NCI-H2029 treated with DMSO at 0.1 percent for 48 hours (cell line): Measurements from ENCODE around the gene TRPV2.

ENCODE experiments used
- DNase-seq: peaks from one replicate; lab custom pipeline; 2025; lab: John Stamatoyannopoulos, UW

The TRPV2 gene

DNA sequence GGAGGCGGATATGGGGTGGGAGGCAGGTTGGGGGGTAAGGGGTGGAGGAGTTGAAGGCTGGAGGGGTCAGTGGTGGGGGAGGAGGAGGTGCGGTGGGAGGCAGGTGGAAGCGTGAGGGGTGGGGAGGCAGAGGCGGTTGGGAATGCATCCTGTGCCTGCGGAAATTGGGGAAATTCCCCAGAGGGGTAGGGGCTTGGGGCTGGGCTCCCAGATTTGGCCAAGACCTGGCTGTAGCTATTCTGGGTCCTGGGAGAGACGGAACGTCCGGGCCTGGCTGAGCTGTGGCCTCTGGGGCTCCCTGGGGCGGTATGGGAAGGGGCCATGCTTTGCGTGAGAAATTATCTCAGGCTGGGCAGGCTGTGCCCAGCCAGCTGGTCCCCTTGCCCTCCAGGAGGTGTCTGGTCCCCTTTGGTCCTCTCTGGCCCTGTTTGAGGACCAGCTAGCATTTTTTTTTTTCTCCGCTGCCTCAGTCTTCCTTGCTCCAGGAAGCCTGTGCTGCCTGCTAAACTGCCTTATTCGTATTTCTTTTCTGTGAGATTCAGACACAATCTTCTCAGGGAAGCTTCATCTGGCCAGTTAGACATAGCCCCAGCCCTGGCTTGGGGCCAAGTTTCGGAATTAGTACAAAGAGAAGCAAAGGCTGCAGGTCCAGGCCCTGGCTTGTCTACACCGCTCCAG is 7.3 kb upstream of the TRPV2 start:
- DNase-seq = no peak

DNA sequence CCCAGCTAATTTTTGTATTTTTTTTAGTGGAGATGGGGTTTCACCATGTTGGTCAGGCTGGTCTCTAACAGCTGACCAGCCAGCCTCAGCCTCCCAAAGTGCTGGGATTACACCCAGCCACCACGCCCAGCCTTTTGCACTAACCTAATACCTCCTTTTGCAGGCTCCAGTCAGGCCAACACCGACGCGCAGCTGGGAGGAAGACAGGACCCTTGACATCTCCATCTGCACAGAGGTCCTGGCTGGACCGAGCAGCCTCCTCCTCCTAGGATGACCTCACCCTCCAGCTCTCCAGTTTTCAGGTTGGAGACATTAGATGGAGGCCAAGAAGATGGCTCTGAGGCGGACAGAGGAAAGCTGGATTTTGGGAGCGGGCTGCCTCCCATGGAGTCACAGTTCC is 2.0 kb downstream of the TRPV2 start:
- no peak for DNase-seq

DNA sequence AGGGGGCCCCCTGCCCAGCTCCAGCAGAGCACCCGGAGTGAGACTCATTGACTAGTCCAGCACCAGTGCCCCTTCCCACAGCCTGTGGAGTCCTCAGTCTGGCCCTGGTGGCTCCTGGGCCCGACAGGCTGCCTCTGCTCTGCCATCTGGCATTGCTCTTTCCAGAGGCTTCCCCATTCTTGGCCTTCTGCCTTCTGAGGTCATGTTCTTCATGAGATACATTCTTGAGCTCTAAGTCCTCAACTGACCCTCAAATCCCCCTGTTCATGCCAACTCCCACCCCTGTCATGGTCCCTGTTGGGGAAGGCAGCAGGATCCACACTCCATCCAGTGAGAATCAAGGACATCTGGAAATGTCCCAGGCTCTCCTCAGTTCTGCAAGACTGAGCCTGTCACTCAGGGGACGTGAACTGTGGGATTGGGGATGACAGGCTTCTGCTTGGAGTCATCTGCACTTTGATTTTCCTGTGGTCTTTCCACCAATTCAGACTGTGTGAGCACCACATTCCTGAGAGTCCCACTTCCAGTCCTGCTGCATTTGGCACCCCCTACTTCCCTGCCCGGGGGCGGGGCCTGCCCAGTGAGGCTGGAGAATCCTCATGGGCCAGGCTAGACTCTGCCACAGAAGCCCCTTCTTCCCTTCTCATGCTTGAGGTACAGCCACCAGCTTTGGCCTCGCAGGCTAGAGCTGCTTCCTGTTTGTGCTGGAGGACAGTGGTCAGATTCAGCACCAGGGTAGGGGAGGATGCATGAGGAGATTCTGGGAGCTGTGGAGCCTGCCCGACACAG is 2.7 kb downstream of the TRPV2 start:
- DNase-seq = no peak

DNA sequence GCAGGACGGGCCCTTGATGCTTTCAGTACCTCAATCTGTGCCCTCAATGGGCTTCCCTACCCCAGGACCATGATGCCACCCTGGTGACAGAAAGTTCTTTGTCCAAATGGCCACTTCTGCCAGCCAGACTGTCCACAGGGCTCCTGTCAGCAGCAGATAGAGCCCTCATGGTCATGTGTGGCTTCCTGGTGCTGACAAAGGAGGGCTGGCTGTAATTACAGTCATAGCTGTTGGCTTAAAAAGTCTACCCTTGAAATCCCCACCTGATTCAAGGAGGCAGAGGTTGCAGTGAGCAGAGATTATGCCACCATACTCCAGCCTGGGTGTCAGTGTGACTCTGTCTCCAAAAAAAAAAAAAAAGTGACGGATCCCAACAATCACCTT is 3.3 kb downstream of the TRPV2 start:
- DNase-seq = no peak

DNA sequence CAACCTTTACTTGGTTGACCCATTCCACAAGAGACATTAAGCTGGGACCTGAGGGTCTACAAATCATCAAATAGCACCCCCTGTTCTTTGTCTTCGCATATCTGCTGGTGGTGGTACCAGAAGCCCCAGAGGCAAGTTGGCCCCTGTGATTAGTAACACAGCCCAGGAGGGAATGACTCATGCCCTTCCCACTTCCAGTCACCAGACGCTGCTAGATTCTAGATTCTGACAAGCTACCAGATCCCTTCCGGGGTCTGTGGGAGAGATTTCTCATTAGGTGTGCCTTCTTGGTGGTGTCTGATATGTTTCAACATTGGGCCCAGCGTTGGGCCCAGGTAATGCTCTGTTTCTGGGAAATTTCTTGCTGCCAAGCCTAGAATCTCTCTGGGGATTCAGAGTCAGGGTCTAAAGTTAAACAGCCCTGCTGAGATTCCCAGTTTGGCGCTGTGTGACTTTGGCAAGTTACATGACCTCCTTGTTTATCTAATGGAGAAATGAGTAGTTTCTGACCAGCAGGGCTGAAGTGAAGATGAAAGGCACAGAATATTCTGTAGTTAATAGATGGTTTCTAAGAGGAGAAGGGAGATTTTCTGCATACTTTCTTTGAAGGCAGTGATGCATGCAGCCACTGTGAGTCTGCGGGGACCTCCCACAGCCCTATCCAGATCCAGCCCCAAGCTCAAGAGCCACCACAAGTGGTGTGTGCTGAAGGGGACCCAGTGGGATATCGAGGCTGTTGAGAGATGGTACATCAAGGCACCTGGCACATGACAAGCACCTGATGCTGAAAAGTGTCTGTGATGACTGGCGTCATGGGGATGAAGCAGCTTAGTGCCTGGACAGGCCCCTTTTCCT is 3.9 kb downstream of the TRPV2 start:
- no peak for DNase-seq

DNA sequence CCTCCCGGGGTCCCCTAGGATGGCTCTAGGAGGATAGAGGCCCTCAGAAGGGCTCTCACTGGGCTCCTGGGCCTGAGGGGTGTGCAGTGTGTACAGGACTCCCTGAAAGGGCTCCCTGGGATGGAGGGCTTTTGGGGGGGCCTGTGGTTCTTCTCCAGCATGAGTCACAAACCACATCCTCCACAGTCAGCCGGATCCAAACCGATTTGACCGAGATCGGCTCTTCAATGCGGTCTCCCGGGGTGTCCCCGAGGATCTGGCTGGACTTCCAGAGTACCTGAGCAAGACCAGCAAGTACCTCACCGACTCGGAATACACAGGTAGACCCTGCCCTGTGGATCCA is 4.5 kb downstream of the TRPV2 start:
- no peak for DNase-seq

DNA sequence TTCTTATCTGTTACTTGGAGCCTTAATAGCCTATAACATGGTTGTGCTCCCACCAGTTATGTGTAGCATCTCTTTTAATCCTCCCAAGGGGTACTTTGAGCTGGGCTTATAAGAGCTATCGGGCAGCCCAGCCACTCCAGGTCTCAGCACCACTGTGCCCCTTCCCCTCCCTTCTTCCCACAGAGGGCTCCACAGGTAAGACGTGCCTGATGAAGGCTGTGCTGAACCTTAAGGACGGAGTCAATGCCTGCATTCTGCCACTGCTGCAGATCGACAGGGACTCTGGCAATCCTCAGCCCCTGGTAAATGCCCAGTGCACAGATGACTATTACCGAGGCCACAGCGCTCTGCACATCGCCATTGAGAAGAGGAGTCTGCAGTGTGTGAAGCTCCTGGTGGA is 7.0 kb downstream of the TRPV2 start:
- DNase-seq = no peak

DNA sequence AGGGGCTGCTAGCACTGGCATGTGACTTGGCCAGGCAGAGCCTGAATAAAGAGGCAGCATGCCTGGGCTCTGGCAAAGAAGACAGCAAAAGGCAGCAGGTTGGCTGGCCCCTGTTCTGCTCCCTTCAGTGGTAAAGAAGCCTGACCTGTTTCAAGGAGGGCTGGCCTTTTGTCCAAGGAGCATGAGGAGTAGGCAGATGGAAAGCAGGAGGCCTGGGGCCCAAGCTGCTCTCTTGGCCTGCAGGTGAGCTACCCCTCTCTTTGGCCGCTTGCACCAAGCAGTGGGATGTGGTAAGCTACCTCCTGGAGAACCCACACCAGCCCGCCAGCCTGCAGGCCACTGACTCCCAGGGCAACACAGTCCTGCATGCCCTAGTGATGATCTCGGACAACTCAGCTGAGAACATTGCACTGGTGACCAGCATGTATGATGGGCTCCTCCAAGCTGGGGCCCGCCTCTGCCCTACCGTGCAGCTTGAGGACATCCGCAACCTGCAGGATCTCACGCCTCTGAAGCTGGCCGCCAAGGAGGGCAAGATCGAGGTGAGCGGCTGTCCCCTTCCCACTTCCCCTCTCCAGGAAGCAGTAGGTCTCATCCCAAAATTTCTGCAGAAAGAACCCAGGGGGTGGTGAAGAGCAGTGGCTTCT is 8.0 kb downstream of the TRPV2 start:
- DNase-seq = no peak

DNA sequence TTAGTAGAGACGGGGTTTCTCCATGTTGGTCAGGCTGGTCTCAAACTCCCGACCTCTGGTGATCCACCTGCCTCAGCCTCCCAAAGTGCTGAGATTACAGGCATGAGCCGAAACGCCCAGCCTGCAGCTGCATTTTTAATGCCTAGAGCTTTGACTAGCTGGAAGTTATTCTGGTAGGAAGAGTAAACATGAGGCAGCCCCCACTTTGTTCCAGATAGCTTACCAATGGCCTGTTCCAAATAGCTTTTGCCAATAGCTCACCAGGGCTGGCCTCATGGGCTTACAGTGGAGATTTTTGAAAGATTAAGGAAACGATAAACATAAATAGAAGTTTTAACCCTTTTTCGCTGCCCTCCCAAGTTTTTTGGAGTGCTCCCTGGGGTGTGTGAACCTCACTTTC is 9.8 kb downstream of the TRPV2 start:
- no peak for DNase-seq

DNA sequence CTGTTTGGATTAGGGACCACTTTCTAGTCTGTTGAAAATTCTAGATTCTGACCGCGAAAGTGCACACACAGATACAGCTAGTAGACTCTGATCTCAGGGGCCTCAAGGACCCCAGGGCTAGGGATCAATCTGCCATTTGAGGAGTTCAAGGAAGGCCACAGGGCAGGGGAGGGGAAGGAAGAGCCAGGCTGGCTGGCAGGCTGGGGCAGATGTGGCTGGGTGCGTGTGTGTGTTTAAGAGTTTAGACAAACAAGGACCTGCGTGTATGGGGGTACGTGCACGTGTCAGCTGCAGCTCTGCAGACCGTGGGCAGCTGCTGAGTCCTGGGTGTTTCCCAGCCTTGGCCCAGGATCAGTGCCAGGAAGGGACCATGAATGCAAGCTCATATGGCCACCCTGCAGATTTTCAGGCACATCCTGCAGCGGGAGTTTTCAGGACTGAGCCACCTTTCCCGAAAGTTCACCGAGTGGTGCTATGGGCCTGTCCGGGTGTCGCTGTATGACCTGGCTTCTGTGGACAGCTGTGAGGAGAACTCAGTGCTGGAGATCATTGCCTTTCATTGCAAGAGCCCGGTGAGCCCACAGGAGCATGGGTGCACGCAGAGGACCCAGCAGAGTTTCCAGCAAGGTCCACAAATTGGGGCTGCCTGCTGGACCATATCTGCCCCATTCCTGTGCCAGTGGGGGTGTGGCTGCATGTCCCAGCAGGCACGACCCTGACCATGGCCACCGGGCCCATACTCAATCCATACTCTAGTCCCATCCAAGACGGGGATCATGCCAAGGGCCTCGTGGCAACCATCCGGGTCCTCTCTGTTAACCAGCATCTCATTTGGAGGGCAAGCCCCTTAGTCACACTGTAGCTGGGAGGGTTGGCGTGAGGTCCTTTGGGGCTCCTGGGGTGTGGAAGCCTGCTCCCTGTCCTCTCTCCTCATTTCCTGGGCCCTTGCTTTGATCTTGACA is 10.6 kb downstream of the TRPV2 start:
- DNase-seq = peak; percentile 8

DNA sequence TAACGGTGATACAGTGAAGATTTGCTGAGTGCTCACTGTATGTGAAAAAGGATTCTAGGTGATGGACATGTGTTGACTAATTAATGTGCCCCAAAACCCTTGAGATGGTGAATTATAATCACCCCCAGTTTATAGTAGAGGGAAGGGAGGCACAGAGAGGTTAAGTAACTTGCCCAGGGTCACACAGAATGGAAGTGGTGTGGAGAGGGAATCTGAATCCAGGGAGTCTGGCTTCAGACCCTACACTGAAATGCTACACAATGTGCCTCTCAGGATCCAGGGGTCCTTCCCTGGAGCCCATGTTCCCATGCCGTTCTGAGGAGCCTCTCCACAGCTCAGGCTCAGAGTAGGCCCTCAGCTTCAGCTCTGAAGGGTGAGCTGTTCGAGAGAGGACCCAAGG is 11.6 kb downstream of the TRPV2 start:
- DNase-seq = no peak

DNA sequence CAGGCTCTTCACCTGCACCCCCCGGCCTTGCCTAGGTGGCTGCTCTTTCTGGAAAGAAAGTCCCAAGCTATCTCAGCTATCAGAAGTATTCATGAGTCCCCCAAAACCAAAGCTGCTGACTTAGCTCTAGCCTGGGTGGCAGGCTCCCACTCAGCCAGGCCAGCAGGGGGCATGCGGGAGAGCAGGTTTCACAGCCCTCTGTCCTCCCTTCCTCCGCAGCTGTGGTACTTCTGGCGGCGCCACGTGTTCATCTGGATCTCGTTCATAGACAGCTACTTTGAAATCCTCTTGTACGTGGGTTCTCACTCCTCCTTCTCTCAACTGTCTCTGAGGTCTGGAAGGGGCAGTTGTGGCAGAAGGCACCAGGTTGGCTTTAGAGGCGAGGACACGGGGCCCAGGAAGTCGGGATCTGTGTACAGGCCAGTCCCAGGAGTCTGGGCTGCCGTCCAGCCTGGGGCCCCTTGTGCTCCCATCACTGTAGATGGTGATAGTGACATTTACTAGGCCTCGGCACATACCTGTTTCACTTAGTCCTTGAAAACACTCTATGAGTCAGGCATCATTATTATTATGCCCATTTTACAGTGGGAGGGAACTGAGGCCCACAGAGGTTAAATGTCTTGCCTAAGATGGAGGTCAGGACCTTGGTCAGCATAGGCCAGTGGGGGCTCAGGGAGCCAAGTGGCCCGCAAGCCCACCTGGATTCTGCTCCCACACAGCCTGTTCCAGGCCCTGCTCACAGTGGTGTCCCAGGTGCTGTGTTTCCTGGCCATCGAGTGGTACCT is 12.9 kb downstream of the TRPV2 start:
- no peak for DNase-seq

DNA sequence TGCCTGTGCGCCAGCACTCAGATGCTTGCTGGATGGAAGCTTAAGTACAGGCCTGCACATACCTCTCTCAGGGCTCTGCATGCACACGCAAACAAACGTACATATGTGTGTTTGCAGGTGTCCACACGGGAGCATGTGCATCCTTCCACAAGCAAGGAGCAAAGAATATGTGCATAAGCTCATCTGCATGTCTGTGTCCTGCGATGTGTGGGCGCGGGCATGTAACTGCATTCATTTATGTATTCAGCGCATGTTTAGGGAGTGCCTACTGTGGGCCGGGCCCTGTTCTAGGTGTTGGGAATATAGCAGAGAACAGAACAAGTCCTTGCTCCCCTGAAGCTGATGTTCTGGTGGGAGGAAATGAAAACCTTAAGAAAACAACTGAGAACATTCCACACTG is 13.7 kb downstream of the TRPV2 start:
- DNase-seq = no peak

DNA sequence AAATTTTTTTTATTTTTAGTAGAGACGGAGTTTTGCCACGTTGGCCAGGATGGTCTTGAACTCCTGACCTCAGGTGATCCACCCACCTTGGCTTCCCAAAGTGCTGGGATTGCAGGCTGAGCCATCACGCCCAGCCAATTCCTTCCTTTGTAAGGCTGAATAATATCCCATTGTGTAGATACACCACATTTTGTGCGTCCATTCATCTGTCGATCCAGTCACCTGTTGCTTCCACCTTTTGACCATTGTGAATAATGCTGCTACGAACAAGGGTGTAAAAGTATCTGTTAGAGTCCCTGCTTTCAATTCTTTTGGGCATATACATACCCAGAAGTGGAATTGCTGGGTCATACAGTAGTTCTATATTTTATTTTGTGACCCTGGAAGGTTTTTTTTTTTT is 15.3 kb downstream of the TRPV2 start:
- no peak for DNase-seq

DNA sequence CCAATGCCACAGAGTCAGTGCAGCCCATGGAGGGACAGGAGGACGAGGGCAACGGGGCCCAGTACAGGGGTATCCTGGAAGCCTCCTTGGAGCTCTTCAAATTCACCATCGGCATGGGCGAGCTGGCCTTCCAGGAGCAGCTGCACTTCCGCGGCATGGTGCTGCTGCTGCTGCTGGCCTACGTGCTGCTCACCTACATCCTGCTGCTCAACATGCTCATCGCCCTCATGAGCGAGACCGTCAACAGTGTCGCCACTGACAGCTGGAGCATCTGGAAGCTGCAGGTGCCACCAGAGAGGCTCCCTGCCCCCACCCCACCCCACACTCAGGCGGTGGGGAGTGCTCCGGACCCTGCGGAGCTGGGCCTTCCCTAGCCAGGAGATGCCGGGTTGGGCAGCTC is 16.6 kb downstream of the TRPV2 start:
- no peak for DNase-seq

DNA sequence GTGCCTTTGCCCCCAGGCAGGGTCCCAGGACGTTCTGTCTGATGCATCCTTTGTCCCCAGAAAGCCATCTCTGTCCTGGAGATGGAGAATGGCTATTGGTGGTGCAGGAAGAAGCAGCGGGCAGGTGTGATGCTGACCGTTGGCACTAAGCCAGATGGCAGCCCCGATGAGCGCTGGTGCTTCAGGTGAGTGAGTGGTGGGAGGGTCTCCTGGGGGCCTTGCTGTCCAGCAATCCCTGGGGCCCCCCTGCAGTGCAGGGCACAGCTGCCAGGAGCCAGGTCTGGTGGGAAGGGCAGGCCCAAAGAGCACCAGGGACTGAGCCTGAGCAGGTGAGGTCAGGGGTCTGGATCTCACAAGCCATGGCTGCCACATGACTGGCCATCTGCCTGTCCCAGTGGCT is 18.1 kb downstream of the TRPV2 start:
- DNase-seq = no peak

DNA sequence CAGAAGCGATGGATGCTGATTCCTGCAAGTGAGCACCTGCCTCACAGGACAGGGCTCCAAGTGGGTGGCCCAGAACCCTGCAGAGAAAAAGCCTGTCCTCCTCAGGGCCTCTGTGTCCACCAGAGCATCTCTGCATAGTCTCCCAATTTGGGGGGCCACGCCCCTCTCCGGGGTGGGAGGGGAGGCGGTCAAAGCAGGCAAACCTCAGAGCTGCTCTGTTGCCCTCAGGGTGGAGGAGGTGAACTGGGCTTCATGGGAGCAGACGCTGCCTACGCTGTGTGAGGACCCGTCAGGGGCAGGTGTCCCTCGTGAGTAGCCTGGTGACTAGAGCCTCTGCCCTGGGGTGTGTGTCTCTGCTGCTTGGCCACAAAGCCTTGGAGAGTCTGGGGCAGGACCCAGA is 19.3 kb downstream of the TRPV2 start:
- no peak for DNase-seq

DNA sequence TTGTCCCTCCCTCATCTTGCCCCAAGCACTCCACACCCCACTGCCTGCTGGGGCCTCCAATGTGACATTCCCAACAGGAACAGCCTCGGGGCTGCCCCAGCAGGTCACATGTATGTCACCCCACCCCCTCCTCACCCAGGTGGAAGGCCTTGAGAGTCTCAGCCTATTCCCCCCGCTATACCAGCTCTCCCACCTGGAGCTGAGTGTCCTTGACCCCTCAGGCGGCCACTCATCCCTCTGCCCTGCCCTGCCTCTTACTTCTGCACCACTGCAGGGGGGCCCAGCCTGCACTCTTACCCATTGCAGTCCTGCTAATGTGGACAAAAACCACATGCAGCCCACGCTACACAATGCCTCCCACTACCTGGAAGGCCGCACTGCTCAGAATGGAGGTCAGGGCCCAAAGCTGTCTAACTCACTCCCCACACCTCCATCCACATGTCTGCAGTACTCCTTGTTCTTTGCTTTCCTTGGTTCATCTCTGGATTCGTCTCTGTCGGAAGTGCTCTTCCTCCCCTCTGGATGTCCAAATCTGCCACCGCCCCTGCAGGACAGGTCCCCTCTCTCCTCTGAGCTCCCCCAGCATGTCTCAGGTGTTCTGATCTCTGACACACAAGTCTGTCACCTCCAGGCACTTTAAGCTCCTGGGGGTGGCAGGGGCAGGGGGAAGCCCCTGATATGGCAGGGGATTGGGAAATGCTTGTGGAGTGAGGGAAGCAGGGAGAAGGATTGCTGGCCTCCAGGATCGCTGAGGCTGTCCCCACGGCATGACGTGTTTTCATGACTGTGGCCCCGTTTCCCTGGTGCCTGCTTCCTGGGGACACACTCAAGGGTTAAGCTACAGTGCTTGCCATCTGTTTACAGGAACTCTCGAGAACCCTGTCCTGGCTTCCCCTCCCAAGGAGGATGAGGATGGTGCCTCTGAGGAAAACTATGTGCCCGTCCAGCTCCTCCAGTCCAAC is 20.8 kb downstream of the TRPV2 start:
- DNase-seq = no peak

DNA sequence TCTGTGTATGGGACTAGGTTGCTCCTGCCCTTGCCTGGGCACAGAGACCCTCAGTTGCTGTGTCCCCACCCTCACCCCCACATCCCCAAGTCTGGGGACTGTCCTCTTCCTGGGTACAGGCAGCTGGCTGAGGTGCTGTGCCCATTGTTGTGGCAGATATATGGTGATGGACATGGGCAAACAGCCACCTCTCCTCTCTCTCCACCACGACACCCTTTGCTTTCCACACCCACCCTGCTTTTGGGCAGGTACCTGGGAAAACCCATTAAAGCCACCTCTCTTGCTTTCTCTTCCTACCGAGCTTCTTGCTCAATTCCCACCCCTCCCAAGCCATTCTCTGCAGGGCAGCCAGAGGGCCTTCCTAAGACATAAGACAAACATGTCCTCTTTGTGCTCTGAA is 21.7 kb downstream of the TRPV2 start:
- no peak for DNase-seq
